GM18909 (cell line): ENCODE data around the gene FIGN.

ENCODE experiments used
- ATAC-seq: cut with Tn5 transposase; IDR thresholded peaks from one replicate; pipeline ENCODE4 v1.9.1; 2021; ENCODE audit warnings: mild to moderate bottlenecking; ENCODE audit not compliant: unreplicated experiment, poor library complexity

Gene FIGN

GRCh38 chr2:163630836-163631235 is 105.0 kb downstream of the FIGN start:
- ATAC-seq: no peak

- no peak for ATAC-seq
Observed at GRCh38 chr2:163626639-163627109, 109.1 kb downstream of the FIGN start.

GRCh38 chr2:163626208-163626607 is 109.6 kb downstream of the FIGN start:
- no peak for ATAC-seq

GRCh38 chr2:163625632-163626031 is 110.2 kb downstream of the FIGN start:
- ATAC-seq: no peak

- ATAC-seq: no peak
Observed at GRCh38 chr2:163621445-163622004, 114.3 kb downstream of the FIGN start.

GRCh38 chr2:163617517-163617916 is 118.3 kb downstream of the FIGN start:
- ATAC-seq: no peak

GRCh38 chr2:163613266-163613731 is 122.5 kb downstream of the FIGN start:
- ATAC-seq: no peak

GRCh38 chr2:163612332-163612731 is 123.5 kb downstream of the FIGN start:
- ATAC-seq: no peak

- no peak for ATAC-seq
Observed at GRCh38 chr2:163611557-163611906, 124.3 kb downstream of the FIGN start.

- no peak for ATAC-seq
Observed at GRCh38 chr2:163610817-163611556, 124.8 kb downstream of the FIGN start.

GRCh38 chr2:163607630-163608029 is 128.2 kb downstream of the FIGN start:
- no peak for ATAC-seq

- no peak for ATAC-seq
Observed at GRCh38 chr2:163606878-163607277, 128.9 kb downstream of the FIGN start.

GRCh38 chr2:163605779-163606178 is 130.0 kb downstream of the FIGN start:
- no peak for ATAC-seq

GRCh38 chr2:163604941-163605555 is 130.8 kb downstream of the FIGN start:
- no peak for ATAC-seq

- ATAC-seq: no peak
Observed at GRCh38 chr2:163602196-163602595, 133.6 kb downstream of the FIGN start.

GRCh38 chr2:163601377-163601776 is 134.4 kb downstream of the FIGN start:
- no peak for ATAC-seq

GRCh38 chr2:163600801-163601200 is 135.0 kb downstream of the FIGN start:
- ATAC-seq: no peak

GRCh38 chr2:163595028-163595427 is 140.8 kb downstream of the FIGN start:
- ATAC-seq: no peak

- ATAC-seq: no peak
Observed at GRCh38 chr2:163594497-163594896, 141.3 kb downstream of the FIGN start.

- ATAC-seq: no peak
Observed at GRCh38 chr2:163593982-163594381, 141.8 kb downstream of the FIGN start.

GRCh38 chr2:163592954-163593622 is 142.7 kb downstream of the FIGN start:
- no peak for ATAC-seq
